ENCODE data around the gene ARF4.
A peak's percentile ranks its signal among the peaks of the same experiment; 100 is the strongest.
"Not testable (repeated sequence)": the region's sequence is repeated elsewhere in the genome, so short reads cannot be mapped to it uniquely, and the experiment has no call there.

Gene ARF4

DNA sequence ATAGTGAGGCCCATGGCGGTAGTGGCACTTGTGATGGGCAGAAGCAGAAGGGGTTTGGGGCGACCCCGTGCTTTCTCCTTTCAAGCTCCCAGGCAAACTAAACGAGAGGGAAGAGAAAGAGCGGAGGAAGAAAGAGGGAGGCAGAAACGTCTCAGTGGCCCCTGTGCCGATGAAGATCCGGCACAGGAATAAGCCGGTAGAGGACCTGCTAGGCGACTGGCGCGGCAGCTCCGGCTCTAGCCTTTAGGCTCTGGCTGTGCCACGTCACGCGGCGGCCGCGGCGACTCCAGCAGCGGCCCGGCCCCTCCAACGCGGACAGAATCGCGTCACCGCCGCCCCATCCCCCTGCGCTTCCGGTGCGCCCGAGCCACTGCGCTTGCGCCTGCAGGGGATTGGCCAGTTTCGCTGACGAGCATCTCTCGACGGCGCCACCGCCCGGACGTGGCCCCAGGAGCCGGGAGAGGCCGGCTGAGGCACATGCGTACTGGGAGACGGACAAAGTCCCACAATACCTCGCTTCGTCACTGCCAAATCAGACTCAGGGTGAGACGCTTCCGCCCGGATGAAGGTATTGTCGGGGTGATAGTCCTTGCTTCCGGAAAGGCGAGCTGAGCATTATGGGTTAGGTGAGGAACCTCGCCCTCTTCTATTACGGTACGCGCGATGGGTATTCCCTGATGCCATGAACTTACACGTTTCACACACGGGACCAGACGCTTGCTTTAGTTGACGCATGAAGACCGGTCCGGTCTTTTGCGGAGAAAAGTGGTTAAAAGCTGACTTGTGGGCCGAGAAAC lies at the start of gene ARF4:
TSS of gene ARF4 (minus strand) at position 218 of the 797 bp plus-strand sequence. CDS start at position 14, 204 bp downstream.
- peak; percentile 97 to 98 for DNase-seq (ENCODE audit: low read depth in 2 of 2)

DNA sequence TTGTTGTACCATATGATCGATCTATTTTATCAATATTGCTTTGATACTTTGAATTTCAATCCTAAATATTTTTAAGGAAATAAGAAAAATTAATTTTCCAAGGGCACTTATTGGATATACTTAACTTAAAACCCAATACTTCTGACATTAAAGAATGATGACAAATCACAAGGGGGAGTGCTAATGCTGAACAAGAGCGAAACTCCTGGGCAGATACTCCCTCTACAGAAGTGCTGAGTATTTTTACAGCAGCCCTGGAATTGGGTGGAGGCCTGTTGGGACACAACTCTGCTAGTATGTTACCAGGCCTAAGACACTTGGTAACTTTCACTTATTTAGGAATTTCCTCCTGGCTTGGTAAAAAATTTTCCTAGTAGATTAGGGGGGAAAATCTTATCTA lies 49.6 kb upstream of the ARF4 start:
- no peak for DNase-seq (ENCODE audit: low read depth in 2 of 2)

DNA sequence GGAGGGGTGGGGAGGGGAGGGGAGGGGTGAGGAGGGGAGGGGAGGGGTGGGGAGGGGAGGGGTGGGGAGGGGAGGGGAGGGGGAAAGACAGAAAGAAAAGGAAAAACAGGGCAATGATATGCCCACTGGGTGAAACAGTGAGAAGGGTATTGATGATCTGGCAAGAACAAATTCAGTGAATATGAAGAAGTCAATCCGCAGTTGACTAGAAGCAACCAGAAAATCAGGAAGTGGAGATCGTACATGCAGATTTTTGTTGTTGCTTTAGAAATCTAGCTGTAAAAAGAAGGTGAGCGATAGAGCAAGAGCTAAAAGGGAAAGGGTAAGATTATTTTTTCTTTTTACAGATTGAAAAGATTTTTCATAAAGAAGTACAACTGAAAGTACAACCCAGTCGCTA lies 47.6 kb upstream of the ARF4 start:
- DNase-seq (ENCODE audit: low read depth in 2 of 2) = no peak

DNA sequence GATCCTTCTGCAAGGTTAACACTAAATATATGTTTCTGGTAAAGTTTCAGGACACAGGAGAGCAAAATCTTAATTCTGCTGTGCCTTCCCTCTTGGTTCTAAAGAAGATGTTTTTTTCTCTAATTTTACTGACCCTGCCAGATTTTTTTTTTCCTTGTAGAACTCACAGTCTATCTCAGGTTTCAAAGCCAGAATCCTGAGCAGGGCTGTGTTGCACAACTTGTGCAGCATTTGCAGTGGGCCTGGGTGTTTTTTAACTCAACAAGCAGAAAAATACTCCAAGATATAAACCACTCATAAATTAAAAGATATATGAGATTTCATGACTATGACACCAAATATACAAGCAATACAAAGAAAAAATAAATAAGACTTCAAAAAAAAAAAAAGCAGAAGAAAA lies 40.2 kb upstream of the ARF4 start:
- DNase-seq (ENCODE audit: low read depth in 2 of 2) = no peak

DNA sequence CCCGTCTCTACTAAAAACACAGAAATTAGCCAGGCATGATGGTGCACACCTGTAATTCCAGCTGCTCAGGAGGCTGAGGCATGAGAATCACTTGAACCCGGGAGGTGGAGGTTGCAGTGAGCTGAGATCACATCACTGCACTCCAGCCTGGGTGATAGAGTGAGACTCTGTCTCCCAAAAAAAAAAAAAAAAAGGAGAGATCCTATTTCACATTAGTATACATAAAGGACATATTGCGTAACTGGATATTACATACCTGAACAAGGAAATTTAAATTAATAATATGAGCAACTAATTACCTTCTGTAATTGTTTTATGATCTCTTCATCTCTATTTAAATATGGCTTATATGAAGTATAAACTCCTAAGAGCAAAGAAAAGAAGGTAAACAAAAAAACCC lies 37.1 kb upstream of the ARF4 start:
- not testable (repeated sequence) for DNase-seq (ENCODE audit: low read depth in 2 of 2)

DNA sequence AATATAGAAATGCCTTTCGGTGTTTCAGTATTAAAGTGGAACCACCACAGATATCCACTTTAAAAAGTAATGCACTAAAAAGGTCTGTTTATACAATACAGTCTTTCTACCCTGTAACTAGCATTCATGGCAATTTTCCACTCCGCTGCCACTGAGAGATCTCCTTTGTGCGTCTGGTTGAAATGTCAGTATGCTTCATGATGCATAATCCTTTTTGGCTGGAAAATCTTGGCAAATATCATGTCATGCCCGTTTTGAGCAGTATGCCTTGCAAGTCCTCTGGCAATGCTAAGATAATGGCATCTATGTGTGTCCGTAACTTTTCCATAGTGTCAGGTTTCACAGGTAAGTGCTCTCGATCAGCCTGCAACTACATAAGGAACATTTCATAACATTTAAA lies 30.8 kb upstream of the ARF4 start:
- no peak for DNase-seq (ENCODE audit: low read depth in 2 of 2)

DNA sequence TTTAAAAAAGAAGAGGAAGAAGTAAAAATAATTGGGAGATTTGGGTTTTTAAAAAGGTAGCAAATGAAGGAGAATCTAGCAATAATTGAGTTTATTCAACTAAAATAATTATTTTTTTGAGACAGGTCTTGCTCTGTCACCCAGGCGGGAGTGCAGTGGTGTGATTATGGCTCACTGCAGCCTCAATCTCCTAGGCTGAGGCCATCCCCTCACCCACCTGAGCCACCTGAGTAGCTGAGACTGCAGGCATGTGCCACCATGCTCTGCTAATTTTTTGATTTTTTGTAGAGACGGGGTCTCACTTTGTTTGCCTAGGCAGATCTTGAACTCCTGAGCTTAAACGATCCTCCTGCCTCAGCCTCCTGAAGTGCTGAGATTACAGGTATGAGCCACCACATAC lies 27.7 kb upstream of the ARF4 start:
- no peak for DNase-seq (ENCODE audit: low read depth in 2 of 2)

DNA sequence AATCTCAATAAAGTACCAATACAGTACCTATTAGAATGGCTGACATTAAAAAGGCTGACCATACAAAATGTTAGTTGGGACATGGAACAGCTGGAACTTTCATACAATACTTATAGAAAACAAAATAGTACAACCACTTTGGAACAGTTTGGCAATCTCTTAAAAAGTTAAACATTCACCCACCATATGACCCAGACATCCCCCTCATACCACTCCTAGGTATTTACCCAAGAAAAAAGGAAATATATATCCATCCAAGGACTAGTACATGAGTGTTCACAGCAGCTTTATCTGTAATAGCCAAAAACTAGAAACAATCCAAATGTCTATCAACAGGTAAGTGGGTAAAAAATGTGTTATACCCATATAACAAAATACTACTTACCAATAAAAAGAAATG lies 25.2 kb upstream of the ARF4 start:
- no peak for DNase-seq (ENCODE audit: low read depth in 2 of 2)

DNA sequence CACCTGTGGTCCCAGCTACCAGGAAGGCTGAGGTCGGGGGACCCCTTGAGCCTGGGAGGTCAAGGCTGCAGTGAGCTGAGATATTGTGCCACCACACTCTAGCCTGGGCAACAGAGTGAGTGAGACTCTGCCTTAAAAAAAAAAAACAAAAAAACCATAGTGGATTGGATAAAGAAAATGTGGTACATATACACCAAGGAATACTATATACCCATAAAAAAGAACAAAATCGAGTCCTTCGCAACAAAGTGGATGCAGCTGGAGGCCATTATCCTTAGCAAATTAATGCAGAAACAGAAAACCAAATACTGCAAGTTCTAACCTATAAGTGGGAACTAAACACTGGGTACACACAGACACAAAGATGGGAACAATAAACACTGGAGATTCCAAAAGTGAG lies 20.6 kb upstream of the ARF4 start:
- no peak for DNase-seq (ENCODE audit: low read depth in 2 of 2)

DNA sequence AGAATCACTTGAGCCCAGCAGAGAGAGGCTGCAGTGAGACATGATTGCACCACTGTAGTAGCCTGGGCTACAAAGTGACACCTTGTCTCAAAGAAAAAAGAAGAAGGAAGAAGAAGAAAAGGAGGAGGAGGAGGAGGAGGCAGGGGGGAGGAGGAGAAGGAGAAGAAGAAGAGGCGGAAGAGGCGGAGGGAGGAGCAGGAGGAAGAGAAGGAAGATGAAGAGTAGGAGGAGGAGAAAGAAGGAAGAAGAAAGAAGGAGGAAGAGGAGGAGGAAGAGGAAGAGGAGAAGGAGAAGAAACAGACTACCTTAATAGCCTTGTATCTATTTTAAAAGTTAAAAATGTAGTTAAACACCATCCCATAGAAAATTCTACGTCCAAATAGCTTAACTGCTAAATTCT lies 19.1 kb upstream of the ARF4 start:
- DNase-seq (ENCODE audit: low read depth in 2 of 2) = no peak

DNA sequence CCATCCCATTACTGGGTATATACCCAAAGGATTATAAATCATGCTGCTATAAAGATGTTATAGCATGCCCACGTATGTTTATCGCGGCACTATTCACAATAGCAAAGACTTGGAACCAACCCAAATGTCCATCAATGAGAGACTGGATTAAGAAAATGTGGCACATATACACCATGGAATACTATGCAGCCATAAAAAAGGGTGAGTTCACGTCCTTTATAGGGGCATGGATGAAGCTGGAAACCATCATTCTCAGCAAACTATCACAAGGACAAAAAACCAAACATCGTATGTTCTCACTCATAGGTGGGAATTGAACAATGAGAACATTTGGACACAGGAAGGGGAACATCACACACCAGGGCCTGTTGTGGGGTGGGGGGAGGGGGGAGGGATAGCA lies 14.7 kb upstream of the ARF4 start:
- DNase-seq (ENCODE audit: low read depth in 2 of 2) = not testable (repeated sequence)

DNA sequence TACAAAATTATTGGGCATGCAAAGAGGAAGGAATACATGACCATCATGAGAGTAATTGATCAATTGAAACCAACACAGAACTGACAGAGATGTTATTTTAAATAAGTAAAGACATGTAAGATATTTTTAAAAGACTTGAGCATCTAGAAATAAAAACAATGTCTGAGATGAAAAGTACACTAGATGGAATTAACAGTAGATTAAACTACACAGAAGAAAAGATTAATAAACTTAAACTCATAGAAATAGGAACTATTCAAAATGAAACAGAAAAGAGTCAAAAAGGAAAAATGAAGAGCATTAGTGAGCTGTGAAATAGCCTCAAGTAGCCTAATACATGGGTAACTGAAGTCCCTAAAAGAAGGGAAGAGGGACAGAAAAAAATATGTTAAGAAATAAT lies 8.5 kb upstream of the ARF4 start:
- no peak for DNase-seq (ENCODE audit: low read depth in 2 of 2)

DNA sequence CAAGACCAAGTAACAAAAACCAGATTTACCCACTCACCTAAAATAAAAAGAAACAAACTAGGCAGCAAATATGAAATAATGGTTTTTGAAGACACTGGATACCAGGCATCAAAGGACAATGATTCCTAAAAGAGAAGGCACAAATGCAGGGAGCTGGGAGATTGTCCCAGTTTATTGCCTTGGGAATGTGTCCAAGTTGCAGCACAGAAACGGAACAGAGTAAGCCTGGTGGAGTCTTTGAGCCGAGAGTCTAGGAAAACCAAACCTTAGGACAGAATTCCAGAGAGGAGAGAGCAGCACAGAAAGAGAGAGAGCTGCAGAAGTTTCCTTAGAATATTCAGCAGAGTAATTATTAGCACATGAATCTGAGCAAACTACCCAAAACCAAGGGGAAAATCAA lies 7.8 kb upstream of the ARF4 start:
- DNase-seq (ENCODE audit: low read depth in 2 of 2) = no peak

DNA sequence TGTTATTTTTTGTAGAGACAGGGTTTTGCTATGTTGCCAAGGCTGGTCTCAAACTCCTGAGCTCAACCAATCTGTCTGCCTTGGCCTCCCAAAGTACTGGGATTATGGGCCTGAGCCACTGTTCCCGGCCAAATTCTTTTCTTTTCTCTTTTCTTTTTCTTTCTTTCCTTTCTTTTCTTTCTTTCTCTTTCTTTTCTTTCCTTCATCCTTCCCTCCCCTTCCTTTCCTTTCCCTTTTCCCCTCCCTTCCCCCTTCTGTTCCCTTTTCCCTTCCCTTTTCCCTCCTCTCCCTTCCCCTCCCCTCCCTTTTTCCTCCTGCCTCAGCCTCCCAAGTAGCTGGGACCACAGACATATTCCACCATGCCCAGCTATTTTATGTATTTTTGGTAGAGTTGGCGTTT lies 3.1 kb upstream of the ARF4 start:
- DNase-seq (ENCODE audit: low read depth in 2 of 2) = no peak

DNA sequence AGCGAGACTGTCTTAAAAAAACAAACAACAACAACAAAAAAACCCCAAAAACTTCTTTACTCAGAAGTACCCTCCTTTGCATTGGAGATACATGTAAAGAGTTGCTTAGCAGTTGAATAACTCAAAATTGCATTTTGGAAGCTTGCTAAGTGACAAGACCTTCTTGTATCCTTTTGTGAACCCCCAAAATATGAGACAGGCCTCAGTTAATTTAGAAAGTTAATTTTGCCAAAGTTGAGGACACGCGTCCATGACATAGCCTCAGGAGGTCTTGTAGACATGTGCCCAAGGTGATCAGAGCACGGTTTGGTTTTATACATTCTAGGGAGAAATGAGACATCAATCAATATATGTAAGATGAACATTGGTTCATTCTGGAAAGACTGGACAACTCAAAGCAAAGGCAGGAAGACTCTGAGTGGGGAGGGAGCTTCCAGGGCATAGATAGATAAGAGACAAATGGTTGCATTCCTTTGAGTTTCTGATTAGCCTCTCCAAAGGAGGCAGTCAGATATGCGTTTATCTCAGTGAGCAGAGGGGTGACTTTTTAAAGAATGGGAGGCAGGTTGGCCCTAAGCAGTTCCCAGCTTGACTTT lies 1.7 kb upstream of the ARF4 start:
- no peak for DNase-seq (ENCODE audit: low read depth in 2 of 2)

DNA sequence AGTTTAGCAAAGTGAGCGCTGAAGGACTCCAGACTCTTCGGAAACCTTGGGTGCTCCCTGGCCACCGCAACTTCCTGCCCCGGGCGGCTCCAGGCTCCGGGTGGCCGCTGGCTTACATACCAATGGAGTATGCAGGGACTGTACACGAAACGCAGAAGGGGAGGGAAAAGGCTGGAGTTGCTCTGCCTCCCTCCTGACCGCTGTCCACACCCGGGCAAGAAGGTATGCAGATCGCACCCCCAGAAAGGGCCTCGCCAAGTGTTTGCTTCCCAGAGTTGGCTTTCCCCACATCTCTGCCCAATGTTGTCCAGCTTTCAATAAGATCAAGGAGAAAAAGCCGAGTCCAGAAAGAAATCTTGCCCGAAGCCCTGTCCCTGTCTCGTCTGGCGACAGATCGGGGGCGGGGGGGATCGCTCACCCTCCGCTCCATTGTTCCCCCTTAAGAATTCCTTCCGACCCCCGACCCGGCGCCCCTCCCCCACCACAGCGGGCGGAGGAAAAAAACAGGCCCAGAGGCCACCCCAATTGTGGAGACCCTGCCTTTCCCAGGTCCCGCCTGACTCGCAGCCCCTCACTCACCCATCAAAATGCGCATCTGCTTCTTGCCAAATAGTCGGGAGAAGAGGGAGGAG lies 533 bp downstream of the ARF4 start:
- peak; percentile 17 to 59 for DNase-seq (ENCODE audit: low read depth in 2 of 2)

DNA sequence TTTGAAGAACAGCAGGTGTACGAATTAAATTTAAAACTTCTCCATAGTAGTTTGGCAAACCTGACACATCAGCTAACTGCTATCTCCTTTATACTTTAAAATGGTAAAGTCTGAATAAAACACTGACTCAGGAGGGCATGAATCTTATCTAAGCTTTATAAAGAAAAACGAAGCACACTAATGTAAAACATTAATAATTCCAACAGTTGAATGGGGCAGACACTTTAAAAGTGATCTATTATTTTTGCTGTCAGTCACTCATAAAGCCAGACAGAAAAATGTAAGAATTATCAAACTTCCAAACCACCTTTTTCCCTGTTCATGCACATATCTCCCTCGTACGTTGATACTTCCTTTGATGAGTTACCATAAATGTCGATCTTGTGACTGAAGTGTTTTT lies 2.6 kb downstream of the ARF4 start:
- no peak for DNase-seq (ENCODE audit: low read depth in 2 of 2)

DNA sequence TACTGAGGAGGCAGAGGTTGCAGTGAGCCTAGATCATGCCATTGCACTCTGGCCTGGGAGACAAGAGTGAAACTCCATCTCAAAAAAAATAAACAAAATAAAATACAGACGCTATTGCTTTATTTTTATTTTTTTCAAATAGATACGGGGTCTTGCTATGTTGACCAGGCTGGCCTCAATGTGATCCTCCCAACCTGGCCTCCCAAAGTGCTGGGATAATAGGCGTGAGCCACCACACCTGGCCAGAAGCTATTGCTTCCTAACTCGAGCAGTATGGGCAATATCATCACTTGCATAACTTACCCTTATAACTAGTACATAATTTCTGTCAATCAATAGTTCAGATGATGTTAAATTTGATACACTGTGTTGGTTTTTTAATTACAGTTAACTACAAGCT lies 3.0 kb downstream of the ARF4 start:
- no peak for DNase-seq (ENCODE audit: low read depth in 2 of 2)

DNA sequence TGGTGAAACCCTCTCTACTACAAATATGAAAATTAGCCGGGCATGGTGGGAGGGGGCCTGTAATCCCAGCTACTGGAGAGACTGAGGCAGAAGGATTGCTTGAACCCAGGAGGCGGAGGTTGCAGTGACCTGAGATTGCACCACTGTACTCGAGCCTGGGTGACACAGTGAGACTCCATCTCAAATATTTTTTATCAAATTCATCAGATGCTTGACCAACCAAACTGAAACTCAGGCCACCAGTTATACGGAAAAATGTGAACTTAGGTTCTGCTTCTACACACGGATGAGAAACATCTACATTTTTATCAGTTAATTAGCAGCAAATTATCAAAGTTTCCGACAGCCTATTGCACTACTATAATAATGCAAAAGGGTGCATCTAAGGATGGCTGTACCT lies 4.8 kb downstream of the ARF4 start:
- DNase-seq (ENCODE audit: low read depth in 2 of 2) = no peak

DNA sequence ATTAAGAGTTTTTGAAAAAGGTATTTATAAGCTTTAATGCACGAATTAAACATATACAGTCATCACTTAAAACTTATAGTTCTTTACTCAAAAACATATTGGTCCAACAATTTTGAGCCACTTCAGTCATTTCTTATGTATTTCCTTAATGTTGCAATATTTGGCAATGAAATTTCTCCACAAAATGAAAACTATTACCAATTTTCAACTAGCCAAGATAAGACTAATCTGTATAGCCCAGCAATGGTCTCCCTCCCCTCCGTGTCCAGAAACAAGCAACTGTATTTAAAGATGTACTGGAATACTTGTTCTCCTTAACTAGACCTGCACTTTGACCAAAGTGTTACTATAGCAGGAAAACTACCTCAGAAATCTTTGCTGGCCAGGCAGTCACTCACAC lies 9.2 kb downstream of the ARF4 start:
- DNase-seq (ENCODE audit: low read depth in 2 of 2) = no peak

DNA sequence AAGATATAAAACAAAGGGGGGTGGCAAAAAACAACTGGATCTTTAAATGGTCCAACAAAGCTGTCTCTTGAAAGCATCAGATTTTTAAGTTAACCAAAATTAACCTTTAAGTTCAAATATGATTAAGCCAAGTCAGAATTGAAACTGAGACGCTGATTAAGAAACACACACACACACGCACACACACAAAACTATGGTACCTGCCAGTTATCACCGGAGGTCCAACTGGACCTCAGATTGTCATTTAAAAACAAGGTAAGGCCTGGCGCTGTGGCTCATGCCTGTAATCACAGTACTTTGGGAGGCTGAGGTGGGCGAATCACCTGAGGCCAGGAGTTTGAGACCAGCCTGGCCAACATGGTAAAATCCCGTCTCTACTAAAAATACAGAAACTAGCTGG lies 10.4 kb downstream of the ARF4 start:
- DNase-seq (ENCODE audit: low read depth in 2 of 2) = no peak

DNA sequence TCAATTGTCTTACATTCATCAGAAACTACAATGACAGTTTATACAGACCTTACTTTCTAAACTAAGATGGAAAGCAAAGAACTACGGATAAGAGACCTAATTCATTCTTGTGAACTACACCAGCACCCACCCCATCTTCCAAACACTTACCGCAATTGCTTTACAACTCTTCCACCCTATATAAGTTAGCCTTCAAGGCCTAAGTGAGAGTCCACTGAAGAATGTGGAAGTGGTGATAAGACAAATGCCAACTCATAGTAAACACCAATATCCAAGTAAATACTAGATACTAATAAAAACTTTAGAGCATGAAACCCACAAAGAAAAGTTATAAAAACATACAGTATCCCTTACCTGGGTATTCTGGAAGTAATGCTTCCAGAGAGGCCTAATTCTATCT lies 13.6 kb downstream of the ARF4 start:
- DNase-seq (ENCODE audit: low read depth in 2 of 2) = no peak

DNA sequence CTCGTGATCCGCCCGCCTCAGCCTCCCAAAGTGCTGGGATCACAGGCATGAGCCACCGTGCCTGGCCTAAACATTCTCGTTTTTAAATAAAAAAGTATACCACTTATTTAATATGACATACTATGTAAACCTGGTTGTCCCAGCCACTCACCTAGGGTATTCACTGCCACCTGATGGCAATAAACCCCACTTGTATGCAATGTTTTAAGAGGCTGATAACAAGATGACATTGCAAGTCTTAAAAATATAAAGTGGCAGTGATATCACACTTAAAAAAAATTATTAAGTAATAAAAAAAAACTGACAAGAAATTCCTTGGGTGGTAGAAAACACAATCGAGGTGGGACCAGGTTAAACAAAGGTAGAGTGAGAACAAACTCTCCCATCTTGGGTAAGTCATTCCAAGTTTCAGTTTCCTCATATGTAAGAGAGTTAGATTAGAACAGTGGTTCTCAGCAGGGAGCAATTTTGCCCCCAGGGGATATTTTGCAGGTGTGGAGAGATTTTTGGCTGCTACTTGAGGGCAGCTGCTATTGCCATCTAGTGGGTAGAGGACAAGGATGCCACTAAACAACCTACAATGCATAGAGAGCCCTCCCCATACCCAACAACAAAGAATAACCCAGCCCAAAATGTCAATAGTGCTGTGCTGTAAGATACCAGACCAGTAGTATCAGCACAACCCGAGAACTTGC lies 14.5 kb downstream of the ARF4 start:
- DNase-seq (ENCODE audit: low read depth in 2 of 2) = no peak
